HepG2 (cell line): Measurements from ENCODE around the gene ASGR1. TPM values are rescaled to one million over a fixed set of nuclear protein-coding genes. Genes with fewer than 3 reads are reported as not detected.
A peak's percentile ranks its signal among the peaks of the same experiment; 100 is the strongest.

Experiments used
- ATF7-NPFF ChIP-seq: sonication (generic); formaldehyde crosslinking; IDR thresholded peaks from 2 replicates; pipeline ENCODE4 v1.8.1; 2023; ENCODE audit warnings: mild to moderate bottlenecking, low read depth, missing genetic modification reagents, moderate library complexity
- DNMT1 ChIP-seq: sonication (generic); formaldehyde crosslinking; IDR thresholded peaks from 2 replicates; pipeline ENCODE4 v1.5.1; 2020; ENCODE audit warnings: mild to moderate bottlenecking, missing genetic modification reagents
- DNMT3B ChIP-seq: conservative IDR thresholded peaks from 2 replicates; pipeline ENCODE4 v1.6.1; 2016; ENCODE audit warnings: missing biosample characterization, control low read depth
- DR1 ChIP-seq: sonication (generic); formaldehyde crosslinking; IDR thresholded peaks from 2 replicates; pipeline ENCODE4 v1.8.0; 2021; ENCODE audit warnings: mild to moderate bottlenecking, missing genetic modification reagents, inconsistent platforms
- DZIP1 ChIP-seq: sonication (generic); formaldehyde crosslinking; IDR thresholded peaks from 2 replicates; pipeline ENCODE4 v1.5.0; 2020; ENCODE audit warnings: mild to moderate bottlenecking, missing genetic modification reagents
- GMEB1 ChIP-seq: sonication (generic); formaldehyde crosslinking; IDR thresholded peaks from 2 replicates; pipeline ENCODE4 v1.5.1; 2020; ENCODE audit warnings: missing genetic modification reagents, mild to moderate bottlenecking, borderline replicate concordance
- HES4 ChIP-seq: sonication (generic); formaldehyde crosslinking; IDR thresholded peaks from 2 replicates; pipeline ENCODE4 v1.9.0; 2021; ENCODE audit warnings: mild to moderate bottlenecking, missing genetic modification reagents, borderline replicate concordance
- KAT8 ChIP-seq: IDR thresholded peaks from 2 replicates; pipeline ENCODE4 v1.6.1; 2016; ENCODE audit warnings: missing genetic modification reagents, missing compliant biosample characterization
- MTA3 ChIP-seq: sonication (generic); formaldehyde crosslinking; IDR thresholded peaks from 2 replicates; pipeline ENCODE4 v1.4.0; 2020; ENCODE audit warnings: missing genetic modification reagents
- NR2F6 ChIP-seq, 2 experiments: IDR thresholded peaks; 2 replicates each; pipeline ENCODE4 v1.6.1; 2016; ENCODE audit warnings: antibody characterized with exemption in 1 of 2, mild to moderate bottlenecking in 1 of 2
- REXO4 ChIP-seq: sonication (generic); formaldehyde crosslinking; IDR thresholded peaks from 2 replicates; pipeline ENCODE4 v1.8.0; 2022; ENCODE audit warnings: missing genetic modification reagents, mild to moderate bottlenecking, borderline replicate concordance
- SNAPC2 ChIP-seq: sonication (generic); formaldehyde crosslinking; IDR thresholded peaks from 2 replicates; pipeline ENCODE4 v1.8.1; 2022; ENCODE audit warnings: mild to moderate bottlenecking, missing genetic modification reagents
- TBP ChIP-seq: sonication (generic); formaldehyde crosslinking; IDR thresholded peaks from 2 replicates; pipeline ENCODE4 v1.5.0; 2020; ENCODE audit warnings: missing genetic modification reagents
- TBX2 ChIP-seq: sonication (generic); formaldehyde crosslinking; IDR thresholded peaks from 2 replicates; pipeline ENCODE4 v1.5.0; 2020; ENCODE audit warnings: missing genetic modification reagents, mild to moderate bottlenecking, borderline replicate concordance
- TIGD3 ChIP-seq: sonication (generic); formaldehyde crosslinking; IDR thresholded peaks from 2 replicates; pipeline ENCODE4 v1.5.1; 2020; ENCODE audit warnings: mild to moderate bottlenecking, missing genetic modification reagents, borderline replicate concordance
- YEATS4 ChIP-seq: sonication (generic); formaldehyde crosslinking; IDR thresholded peaks from 2 replicates; pipeline ENCODE4 v1.4.0; 2020; ENCODE audit warnings: missing genetic modification reagents, borderline replicate concordance
- ZBTB38 ChIP-seq: sonication (generic); formaldehyde crosslinking; IDR thresholded peaks from 2 replicates; pipeline ENCODE4 v1.5.1; 2020; ENCODE audit warnings: mild to moderate bottlenecking, missing genetic modification reagents
- ZNF331 ChIP-seq: sonication (generic); formaldehyde crosslinking; IDR thresholded peaks from 2 replicates; pipeline ENCODE4 v1.4.0; 2020; ENCODE audit warnings: missing genetic modification reagents
- ZNF484 ChIP-seq: sonication (generic); formaldehyde crosslinking; IDR thresholded peaks from 2 replicates; pipeline ENCODE4 v1.5.1; 2020; ENCODE audit warnings: mild to moderate bottlenecking, low read depth, missing genetic modification reagents, borderline replicate concordance
- ZNF530 ChIP-seq: sonication (generic); formaldehyde crosslinking; IDR thresholded peaks from 2 replicates; pipeline ENCODE4 v1.5.0; 2020; ENCODE audit warnings: low read depth, mild to moderate bottlenecking, missing genetic modification reagents
- ZNF547 ChIP-seq: sonication (generic); formaldehyde crosslinking; IDR thresholded peaks from 2 replicates; pipeline ENCODE4 v1.5.1; 2020; ENCODE audit warnings: mild to moderate bottlenecking, missing genetic modification reagents
- ZNF629 ChIP-seq: sonication (generic); formaldehyde crosslinking; conservative IDR thresholded peaks from 2 replicates; pipeline ENCODE4 v1.5.0; 2020; ENCODE audit warnings: missing genetic modification reagents
- ZNF746 ChIP-seq: sonication (generic); formaldehyde crosslinking; IDR thresholded peaks from 2 replicates; pipeline ENCODE4 v1.8.0; 2022; ENCODE audit warnings: mild to moderate bottlenecking, missing genetic modification reagents
- ZNF761 ChIP-seq: sonication (generic); formaldehyde crosslinking; conservative IDR thresholded peaks from 2 replicates; pipeline ENCODE4 v1.4.0; 2020; ENCODE audit warnings: mild to moderate bottlenecking, missing genetic modification reagents
- ZNF782 ChIP-seq: sonication (generic); formaldehyde crosslinking; IDR thresholded peaks from 2 replicates; pipeline ENCODE4 v1.4.0; 2020; ENCODE audit warnings: missing genetic modification reagents, mild to moderate bottlenecking, borderline replicate concordance
- polyA plus RNA-seq, 8 experiments: library from polyadenylated mRNA; depleted of rRNA in 3 of 8; stranded (reverse) in 7 of 8; unstranded in 1 of 8; fragments of >200 nt; fragmentation: Illumina TruSeq in 4 of 8; extraction: Trizol in 4 of 8; gene quantifications; 2 replicates each; pipeline versions ENCODE4 v1.2.1 to v1.2.3, GENCODE V29; 2011 to 2016; ENCODE audit warnings: low read depth in 4 of 8, missing spikeins in 1 of 8, mixed read lengths in 1 of 8; ENCODE audit not compliant: insufficient read depth in 1 of 8
- total RNA-seq, 5 experiments: library from RNA; depleted of rRNA; stranded (reverse); fragments of >200 nt; fragmentation: Illumina TruSeq; extraction: Trizol; gene quantifications; 2 replicates each; pipeline ENCODE4 v1.2.3, GENCODE V29; 2016; ENCODE audit warnings: low read depth in 1 of 5

Gene ASGR1
- total and polyA plus RNA-seq, 2 of the 13 experiments (the other 11 are each of a cell fraction or from before 2014, with no cell fraction given): 353 to 796 TPM

GRCh38 chr17:7219812-7220592 lies 40.8 kb upstream of the ASGR1 start, which contains the start of the genes ACADVL and DLG4 (continued):
- TF ChIP-seq YEATS4 (CRISPR knock-in tag): no peak
- no peak for TF ChIP-seq ZNF629 (CRISPR knock-in tag)
- TF ChIP-seq ZNF761: no peak; the same call in 1 of the 2 replicates
- no peak for TF ChIP-seq MTA3 (CRISPR knock-in tag)
- TF ChIP-seq DNMT3B: no peak; the same call in 1 of the 2 replicates
- TF ChIP-seq ZNF331 (CRISPR knock-in tag): no peak
- peak; percentile 76; the same call in 1 of the 2 replicates for TF ChIP-seq ATF7-NPFF (CRISPR knock-in tag)
- TF ChIP-seq ZNF530 (CRISPR knock-in tag): no peak
- no peak for TF ChIP-seq HES4 (CRISPR knock-in tag)
- no peak for TF ChIP-seq TIGD3 (CRISPR knock-in tag)
- no peak; the same call in 1 of the 2 replicates for TF ChIP-seq ZNF746
- TF ChIP-seq DZIP1: no peak
- TF ChIP-seq DR1 (CRISPR knock-in tag): no peak
- TF ChIP-seq DNMT1 (CRISPR knock-in tag): peak; percentile 73
- TF ChIP-seq ZNF547 (CRISPR knock-in tag): peak; percentile 86; the same call in 1 of the 2 replicates
- TF ChIP-seq KAT8 (CRISPR knock-in tag): peak; percentile 65
- no peak for TF ChIP-seq TBP
- TF ChIP-seq REXO4 (CRISPR knock-in tag): 0 out of 2 replicates have a peak, but pooled peaks have one; percentile 45
- TF ChIP-seq TBX2 (CRISPR knock-in tag): peak; percentile 56
- TF ChIP-seq SNAPC2 (CRISPR knock-in tag): no peak
- peak; percentile 95 for TF ChIP-seq GMEB1
- TF ChIP-seq ZNF782 (CRISPR knock-in tag): 0 out of 2 replicates have a peak, but pooled peaks have one; percentile 30
- TF ChIP-seq ZNF484 (CRISPR knock-in tag): no peak; the same call in 1 of the 2 replicates
- 0 out of 2 replicates have a peak, but pooled peaks have one; percentile 52 for TF ChIP-seq ZBTB38 (CRISPR knock-in tag)
- 0 out of 2 replicates have a peak, but pooled peaks have one; percentile 27 for TF ChIP-seq NR2F6 (IDR thresholded peaks at IDR 0.05)
- peak; percentile 56; the same call in 1 of the 2 replicates for TF ChIP-seq NR2F6 (CRISPR knock-in tag; IDR thresholded peaks at IDR 0.05)
